GM23248 (cell line): ENCODE measurements around the gene GBF1.

Source experiments
- EZH2 ChIP-seq: fragments of 200-600 bp; sonication (generic); IDR thresholded peaks from 2 replicates; pipeline ENCODE4 v1.6.1; 2018; ENCODE audit warnings: antibody characterized with exemption, mild to moderate bottlenecking; ENCODE audit not compliant: insufficient read depth, poor library complexity, severe bottlenecking
- EZH2phosphoT487 ChIP-seq: fragments of 200-600 bp; sonication (generic); IDR thresholded peaks from 2 replicates; pipeline ENCODE4 v1.6.1; 2018; ENCODE audit warnings: antibody characterized with exemption, moderate library complexity, mild to moderate bottlenecking, low read depth; ENCODE audit not compliant: insufficient read depth

- no peak for TF ChIP-seq EZH2
- TF ChIP-seq EZH2phosphoT487: no peak
These were observed 3.8 kb upstream of the GBF1 start, which contains the start of gene PITX3 for GRCh38 chr10:102241444-102242117.
